ENCODE measurements around the gene GRIK3.
A peak's percentile ranks its signal among the peaks of the same experiment; 100 is the strongest.

The GRIK3 gene

DNA sequence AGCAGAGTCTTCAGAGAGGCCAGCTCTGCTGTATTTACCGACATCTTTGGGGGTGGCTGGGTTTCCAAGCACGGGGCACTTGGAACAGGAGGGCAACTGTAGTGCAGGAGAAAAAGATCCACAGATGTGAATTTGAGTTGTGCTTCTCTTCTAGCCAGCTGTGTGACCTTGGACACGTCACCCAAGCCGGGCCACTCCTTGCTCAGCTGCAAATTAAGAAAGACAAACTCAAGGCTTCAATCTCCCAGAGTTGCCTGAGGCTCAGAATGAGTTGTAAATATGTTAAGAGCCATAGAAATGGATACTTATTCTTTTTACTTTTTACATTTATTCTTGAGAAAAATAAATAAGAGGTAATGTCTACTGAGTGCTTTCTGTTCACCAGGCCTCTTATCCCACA is 24.3 kb downstream of the GRIK3 start:
- no peak for DNase-seq

GRCh38 chr1:37009521-37009920 is 24.8 kb downstream of the GRIK3 start:
- no peak for DNase-seq

DNA sequence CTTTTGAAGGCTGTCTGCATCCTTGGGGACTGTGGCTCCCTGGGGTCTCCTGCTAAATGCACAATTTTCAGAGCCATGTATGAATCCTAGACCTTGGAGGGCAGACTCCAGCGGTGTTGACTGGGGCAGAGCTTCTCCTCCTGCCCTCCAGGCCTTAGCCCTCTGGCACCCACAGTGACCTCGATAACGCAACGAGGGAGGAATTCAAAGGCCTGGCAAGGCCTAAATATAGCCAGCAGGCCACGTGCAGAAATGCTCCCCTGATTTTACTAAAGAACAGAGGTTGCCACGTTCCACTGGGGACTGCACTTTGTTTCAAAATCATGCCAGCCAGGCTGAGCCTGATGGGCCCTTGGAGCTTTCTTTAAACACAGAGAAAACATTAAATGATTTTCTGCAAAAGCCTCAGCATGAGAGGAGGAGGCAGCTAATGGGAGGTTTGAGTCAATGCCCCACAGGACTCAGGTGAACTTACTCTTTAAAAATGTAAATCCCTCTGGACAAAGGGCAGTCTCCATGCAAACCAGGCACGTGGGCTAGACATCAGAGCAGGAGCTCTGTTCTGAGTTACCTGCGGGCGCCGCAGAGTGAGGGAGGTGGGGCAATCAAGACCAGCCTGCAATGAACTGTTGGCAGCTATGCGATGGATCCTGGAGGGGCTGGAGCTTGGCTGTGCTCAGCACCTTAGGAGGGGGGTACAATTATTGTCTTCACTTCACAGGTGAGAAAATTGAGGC is 28.0 kb downstream of the GRIK3 start:
- DNase-seq, result no peak

DNA sequence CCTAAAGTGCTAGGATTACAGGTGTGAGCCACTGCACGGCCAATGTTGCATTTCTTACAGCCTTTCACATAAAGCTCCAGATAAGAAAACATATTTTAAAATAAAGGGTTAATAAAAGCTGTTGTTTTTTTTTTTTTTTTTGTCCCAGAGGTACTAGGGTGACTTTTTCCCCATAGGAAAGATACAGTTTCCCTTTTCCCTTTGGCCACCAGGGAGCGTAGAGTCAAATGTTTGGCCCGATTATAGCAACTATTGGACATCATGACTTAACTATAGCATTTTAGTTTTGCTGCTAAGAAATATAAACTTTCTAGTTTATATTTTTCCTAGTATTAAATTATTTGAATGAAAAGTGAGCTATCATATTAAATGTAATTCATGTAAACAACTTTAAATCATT is 31.4 kb downstream of the GRIK3 start:
- no peak for DNase-seq

DNA sequence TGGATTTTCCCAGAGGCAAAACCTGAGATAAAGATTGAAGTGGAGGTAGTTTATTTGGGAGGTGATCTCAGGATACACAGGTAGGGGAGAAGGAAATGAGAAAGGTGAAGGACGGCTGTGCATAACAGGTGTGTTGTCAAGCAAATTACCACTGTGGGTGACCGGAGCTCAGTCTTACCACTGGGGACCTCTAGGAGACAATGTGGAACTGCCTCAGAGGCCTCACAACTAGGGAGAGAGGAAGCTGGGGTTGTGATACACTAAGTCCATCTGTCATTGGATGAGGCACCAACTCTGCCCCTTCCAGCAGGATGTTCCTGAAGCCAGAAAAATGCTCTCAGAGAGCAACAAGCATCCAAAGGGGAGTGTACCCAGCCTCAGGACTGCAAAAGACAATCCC is 32.6 kb downstream of the GRIK3 start:
- DNase-seq, result no peak

DNA sequence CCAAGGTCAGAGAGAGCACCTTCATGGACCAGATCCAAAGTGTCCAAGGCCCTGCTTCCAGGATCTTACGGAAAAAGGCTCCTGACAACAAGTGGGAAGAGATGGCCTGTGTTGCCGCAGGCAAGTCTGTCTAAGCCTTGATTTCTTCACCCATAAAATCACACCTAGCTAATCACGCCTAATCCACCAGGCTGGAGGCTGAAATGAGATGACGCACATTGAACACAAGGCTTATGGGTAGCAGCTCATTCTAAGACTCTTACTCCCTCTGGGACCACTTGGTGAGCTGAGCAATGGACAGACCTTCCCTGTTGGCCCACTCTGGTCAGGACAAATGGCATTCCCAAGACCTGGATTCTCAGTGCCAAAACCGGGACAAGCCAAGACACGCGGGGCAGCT is 38.2 kb downstream of the GRIK3 start:
- no peak for DNase-seq

DNA sequence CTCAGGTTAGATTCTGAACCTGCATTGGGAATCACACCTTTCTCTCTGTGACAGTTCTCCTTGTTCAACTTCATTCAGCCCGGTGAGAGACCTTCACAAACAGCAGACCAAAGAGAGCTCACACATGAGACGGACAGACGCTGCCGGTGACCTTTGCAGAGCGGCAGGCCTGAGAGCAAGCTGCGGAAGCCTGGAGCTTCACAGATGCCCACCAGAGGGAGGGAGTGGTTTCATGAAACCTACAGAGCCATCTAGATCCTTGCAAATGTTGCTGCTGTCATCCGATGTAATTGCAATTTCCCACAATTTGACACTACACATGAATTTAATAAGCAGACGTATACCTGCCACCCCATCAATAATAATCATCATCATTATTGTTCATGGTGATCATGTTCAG is 39.4 kb downstream of the GRIK3 start:
- no peak for DNase-seq

GRCh38 chr1:36994294-36994693 is 40.0 kb downstream of the GRIK3 start:
- DNase-seq, result no peak

DNA sequence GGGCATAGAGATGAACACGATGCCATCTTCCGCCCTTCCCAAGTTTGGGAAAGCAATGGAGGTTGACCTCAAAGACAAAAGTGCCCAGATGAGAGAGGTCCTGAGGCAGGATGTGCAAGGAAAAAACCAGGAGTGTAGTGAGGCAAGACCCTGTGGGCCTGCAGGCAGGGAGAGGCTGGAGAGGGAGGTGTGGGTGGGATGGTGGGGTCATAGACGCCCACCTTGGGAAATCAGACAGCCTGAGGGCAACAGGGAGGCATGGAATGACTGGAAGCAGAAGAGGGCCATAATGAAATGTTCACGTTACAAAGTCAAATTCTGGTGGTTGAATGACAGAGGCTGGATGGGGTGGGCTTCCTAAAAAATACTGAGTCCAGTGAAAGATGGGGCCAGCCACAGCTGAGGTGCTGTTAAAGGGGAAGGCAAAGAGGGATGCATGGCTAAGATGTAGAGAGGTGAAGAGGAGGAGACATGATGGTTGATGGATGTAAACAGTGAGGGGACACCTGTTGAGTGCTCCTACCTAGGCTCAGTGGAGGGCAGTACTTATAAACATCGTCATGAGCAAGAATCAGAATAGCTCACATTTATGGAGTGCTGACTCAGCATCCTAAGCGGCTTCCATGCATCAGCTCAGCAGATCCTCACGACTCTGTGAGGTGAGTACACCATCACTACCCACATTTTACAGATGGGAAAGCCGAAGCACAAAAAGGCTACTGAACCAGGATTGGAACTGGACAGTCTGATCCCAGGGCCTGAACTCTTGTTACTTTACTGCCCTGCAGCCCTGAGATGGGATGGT is 42.0 kb downstream of the GRIK3 start:
- DNase-seq, result no peak

- DNase-seq, result no peak
Measured at GRCh38 chr1:36991551-36991950, 42.8 kb downstream of the GRIK3 start.

GRCh38 chr1:36990928-36991327 is 43.4 kb downstream of the GRIK3 start:
- DNase-seq, result no peak

GRCh38 chr1:36989241-36989640 is 45.1 kb downstream of the GRIK3 start:
- no peak for DNase-seq

- peak; percentile 68 for DNase-seq
Measured at GRCh38 chr1:36988741-36989193, 45.5 kb downstream of the GRIK3 start.

GRCh38 chr1:36988321-36988720 is 46.0 kb downstream of the GRIK3 start:
- DNase-seq, result no peak

GRCh38 chr1:36987276-36987675 is 47.0 kb downstream of the GRIK3 start:
- no peak for DNase-seq

GRCh38 chr1:36986241-36986985 is 47.9 kb downstream of the GRIK3 start:
- no peak for DNase-seq

GRCh38 chr1:36984675-36985074 is 49.6 kb downstream of the GRIK3 start:
- DNase-seq, result no peak

- no peak for DNase-seq
Measured at GRCh38 chr1:36984026-36984425, 50.3 kb downstream of the GRIK3 start.

DNA sequence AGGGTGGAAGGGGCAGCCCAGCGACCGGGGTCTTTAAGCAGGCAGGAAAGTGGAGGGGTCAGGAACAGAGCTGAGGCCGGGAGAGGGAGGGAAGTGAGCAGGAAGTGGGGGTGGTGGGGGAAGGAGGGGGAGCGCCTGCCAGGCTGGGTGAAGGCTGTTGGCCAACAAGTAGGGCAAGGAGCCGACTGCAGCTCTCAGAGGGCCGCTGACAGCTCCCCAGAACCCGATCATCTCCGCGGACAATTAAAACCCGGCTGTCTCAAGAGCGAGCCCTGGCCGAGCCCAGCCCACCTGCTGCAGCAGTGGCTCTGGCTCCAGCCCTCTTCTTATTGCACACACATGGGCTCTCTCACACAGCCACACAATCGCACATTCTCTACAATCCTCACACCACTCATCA is 51.6 kb downstream of the GRIK3 start:
- DNase-seq, result no peak

- no peak for DNase-seq
Measured at GRCh38 chr1:36981771-36982622, 52.3 kb downstream of the GRIK3 start.

DNA sequence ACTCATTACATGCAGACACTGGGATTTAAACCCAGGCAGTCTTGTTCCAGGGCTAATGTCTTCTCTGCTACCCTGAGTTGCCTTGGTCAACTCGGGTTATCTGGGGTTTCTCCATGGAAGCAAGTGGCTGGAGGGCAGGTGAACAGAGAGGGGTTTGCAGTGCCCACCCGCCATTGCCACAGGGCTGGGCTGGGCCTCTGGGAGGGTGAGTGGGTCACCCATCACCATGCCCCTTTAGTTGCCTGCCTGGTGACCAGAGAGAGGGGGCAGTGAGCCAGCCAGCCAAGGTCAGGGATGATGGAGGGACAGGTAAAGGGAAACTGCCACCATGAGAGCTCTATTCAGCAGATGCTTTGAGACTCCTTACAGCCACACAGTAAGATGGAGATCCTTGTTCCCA is 53.2 kb downstream of the GRIK3 start:
- no peak for DNase-seq

- no peak for DNase-seq
Measured at GRCh38 chr1:36977731-36978406, 56.4 kb downstream of the GRIK3 start.
